Hematopoietic multipotent progenitor cell (in vitro differentiated cells): Measurements from ENCODE around the gene RRP7A. TPM values are rescaled to one million over a fixed set of nuclear protein-coding genes. Genes with fewer than 3 reads are reported as not detected.
A peak's percentile ranks its signal among the peaks of the same experiment; 100 is the strongest.
"Not testable (repeated sequence)": the region's sequence is repeated elsewhere in the genome, so short reads cannot be mapped to it uniquely, and the experiment has no call there.

Source experiments
- DNase-seq, 3 donors: peaks; one replicate each; pipeline ENCODE4 v3.0.0-alpha.2; 2011 to 2015; ENCODE audit warnings: low read depth in 2 of 3, low spot score in 2 of 3
- total RNA-seq: library from RNA; depleted of rRNA; stranded (reverse); fragments of >200 nt; gene quantifications from one replicate; pipeline ENCODE4 v1.2.3, GENCODE V29; 2012

The RRP7A gene, protein sequence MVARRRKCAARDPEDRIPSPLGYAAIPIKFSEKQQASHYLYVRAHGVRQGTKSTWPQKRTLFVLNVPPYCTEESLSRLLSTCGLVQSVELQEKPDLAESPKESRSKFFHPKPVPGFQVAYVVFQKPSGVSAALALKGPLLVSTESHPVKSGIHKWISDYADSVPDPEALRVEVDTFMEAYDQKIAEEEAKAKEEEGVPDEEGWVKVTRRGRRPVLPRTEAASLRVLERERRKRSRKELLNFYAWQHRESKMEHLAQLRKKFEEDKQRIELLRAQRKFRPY
- 28.0 TPM for total RNA-seq

DNA sequence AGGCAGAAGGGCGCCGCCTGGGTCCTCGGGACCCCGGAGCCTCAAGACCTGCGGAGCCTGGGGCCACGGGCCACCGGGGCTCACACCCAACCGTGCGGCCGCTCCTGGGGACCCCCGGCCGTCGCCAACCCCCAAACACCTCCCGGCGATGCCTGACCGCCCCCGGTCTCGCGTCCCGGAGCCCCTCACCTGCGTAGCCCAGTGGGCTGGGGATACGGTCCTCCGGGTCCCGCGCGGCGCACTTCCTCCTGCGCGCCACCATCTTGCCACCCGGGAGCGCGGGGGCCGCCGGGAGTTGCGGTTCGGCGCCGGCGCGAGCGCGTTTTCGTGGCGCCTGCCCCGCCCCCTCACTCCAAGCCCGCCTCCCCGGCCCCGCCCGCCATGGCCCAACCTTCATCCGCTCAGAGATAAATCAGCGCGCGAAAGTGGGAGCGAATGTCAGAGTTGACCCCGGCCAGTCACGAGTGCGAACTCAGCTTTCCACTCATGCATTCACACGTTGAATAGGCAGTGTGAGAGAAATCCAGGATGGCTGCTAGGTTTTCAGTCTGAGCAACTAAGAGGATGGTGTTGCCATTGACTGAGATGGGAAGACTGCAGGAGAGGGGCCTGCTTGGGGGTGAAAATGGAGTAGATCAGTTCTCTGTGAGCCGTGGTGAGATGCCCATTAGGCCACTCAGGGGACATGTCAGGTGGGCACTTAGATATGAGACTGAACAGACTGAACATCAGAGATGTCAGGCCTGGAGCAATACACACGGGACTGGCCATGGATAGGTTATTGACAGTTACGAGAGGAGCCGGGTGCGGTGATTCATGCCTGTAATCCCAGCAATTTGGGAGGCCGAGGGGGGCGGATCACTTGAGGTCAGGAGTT, at the start of gene RRP7A:
TSS of gene RRP7A (minus strand) at position 272 of the 877 bp plus-strand sequence. CDS start at position 262, 10 bp downstream.
- peak; percentile 79 to 84 (median 80) for DNase-seq

- not testable (repeated sequence) for DNase-seq
These were observed 48.4 kb upstream of the RRP7A start for GRCh38 chr22:42567950-42568349.

- DNase-seq, result no peak
These were observed 46.4 kb upstream of the RRP7A start for GRCh38 chr22:42565956-42566355.

GRCh38 chr22:42564699-42565098, 45.1 kb upstream of the RRP7A start:
- no peak for DNase-seq

DNA sequence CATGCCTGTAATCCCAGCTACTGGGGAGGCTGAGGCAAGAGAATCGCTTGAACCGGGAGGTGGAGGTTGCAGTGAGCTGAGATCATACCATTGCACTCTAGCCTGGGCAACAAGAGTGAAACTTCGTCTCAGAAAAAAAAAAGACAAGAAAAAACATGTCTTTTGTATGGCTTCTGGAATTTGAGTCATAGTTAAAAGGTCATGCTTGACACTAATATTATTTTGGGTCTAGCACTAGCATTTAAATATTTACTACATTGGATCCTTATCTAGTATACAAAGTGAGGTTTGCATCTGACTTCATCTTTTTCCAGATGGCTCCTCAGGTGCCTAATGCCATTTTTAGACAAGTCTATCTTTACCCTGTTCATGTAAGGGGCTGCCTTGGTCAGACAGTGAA, 44.3 kb upstream of the RRP7A start:
- not testable (repeated sequence) for DNase-seq

- DNase-seq, result no peak
These were observed 43.1 kb upstream of the RRP7A start for GRCh38 chr22:42562684-42563083.

DNA sequence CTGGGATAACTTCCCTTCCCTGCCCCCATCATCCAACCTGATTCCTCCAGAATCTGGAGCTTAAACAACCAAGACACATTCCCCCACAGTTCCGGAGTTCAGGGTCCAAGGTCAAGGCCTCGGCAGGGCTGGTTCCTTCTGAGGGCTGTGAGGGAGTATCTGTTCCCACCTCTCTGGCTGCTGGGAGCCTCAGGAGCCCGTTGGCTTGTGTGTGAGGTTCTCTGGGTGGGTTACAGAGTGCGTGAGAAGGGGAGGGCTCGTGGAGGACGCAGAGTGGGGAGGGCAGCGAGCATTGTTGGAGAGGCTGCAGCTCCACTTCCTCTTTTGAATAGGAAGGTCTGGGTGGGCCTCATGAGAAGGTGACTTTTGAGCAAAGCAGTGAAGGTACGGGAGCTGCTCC, 42.7 kb upstream of the RRP7A start:
- peak in 2 of 3 donors; percentile 49 to 71 for DNase-seq

DNA sequence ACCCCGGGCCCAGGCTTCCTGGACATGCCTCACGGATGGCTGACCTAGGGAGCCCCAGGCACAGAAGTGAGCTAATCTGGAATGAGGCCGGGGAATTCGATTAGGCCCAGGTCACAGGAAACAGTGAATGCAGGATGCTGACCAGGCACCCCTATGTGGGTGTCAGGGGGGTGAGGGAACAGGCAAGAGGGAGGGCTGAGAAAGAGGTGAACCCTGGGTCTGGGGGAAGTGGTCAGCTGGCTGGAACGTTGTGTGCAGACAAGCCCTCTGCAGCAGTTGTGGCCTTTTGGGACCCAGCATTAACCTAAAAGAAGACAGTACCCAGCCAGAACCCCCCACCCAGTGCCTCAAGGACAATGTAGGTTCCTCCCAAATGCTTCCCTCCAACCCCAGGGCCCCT, 42.3 kb upstream of the RRP7A start:
- no peak for DNase-seq

GRCh38 chr22:42560781-42561180, 41.2 kb upstream of the RRP7A start:
- peak in 2 of 3 donors; percentile 26 to 36 for DNase-seq

- DNase-seq, result no peak
These were observed 40.8 kb upstream of the RRP7A start for GRCh38 chr22:42560381-42560780.

GRCh38 chr22:42553475-42554361, 34.1 kb upstream of the RRP7A start, which contains the start of gene SERHL2:
TSS of gene SERHL2 (plus strand) at chr22:42553956. CDS start at chr22:42554021, 65 bp downstream.
- DNase-seq, result peak; percentile 68 to 86 (median 83)

- DNase-seq, result not testable (repeated sequence)
These were observed 32.7 kb upstream of the RRP7A start for GRCh38 chr22:42552294-42552647.

GRCh38 chr22:42549331-42550060, 29.9 kb upstream of the RRP7A start:
- no peak for DNase-seq

DNA sequence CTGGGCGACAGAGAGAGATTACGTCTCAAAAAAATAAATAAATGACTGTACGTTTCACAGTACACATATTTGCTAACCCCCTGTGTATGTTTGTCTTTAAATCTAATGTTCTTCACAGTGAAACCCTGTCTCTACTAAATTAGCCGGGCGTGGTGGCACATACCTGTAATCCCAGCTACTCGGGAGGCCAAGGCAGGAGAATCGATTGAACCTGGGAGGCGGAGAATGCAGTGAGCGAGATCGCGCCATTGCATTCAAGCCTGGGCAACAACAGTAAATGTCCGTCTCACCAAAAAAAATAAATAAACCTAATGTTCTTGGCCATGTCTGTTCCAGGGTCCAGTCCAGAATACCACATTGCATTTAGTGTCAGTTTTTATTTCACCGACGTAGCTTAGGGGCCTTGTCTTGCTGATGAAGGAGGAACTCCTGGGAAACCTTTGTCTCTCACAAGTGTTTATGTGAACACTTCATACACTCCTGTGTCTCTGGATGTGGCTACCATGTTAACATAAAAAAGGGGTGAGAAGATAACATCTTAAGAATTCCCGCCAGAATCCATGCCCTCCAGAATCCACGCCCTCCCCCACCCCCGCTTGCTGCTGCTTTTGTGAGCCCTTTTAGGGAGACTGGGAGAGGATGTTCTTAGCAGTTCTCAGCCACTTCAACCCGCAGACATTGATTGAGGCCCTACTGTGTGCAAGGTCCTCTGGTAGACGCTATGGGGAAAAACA, 29.2 kb upstream of the RRP7A start:
- DNase-seq, result no peak

GRCh38 chr22:42548126-42548525, 28.5 kb upstream of the RRP7A start:
- DNase-seq, result not testable (repeated sequence)

DNA sequence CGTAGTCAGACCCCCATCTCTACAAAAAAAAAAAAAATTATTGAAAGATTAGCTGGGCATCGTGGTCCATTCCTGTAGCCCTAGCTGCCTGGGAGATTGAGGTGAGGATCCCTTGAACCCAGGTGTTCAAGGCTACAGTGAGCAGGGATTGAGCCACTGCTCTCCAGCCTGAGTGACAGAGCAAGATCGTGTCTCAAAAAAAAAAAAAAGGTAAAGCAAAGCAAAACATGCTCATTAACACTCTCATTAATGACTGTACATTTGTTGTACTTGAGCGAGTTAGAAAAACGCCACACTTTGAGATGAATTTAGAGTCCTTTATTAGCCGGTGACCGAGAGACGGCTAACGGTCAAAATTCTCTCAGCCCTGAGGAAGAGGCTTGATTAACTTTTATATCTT, 28.0 kb upstream of the RRP7A start:
- DNase-seq, result no peak

GRCh38 chr22:42544686-42545085, 25.1 kb upstream of the RRP7A start:
- DNase-seq, result no peak

GRCh38 chr22:42539236-42539771, 19.7 kb upstream of the RRP7A start:
- DNase-seq, result not testable (repeated sequence)

- DNase-seq, result not testable (repeated sequence)
These were observed 17.7 kb upstream of the RRP7A start for GRCh38 chr22:42537199-42537831.
